IMR-90 (cell line): ENCODE results near the gene ZNRD2.

Experiments
- CEBPB ChIP-seq: IDR thresholded peaks from 2 replicates; pipeline ENCODE4 v1.6.1; 2012; ENCODE audit warnings: low read depth, low read length, improper control_type of control experiment
- CTCF ChIP-seq: conservative IDR thresholded peaks from 2 replicates; pipeline ENCODE4 v1.5.1; 2012; ENCODE audit warnings: mild to moderate bottlenecking, low read depth, low read length, improper control_type of control experiment
- MAFK ChIP-seq: IDR thresholded peaks from 2 replicates; pipeline ENCODE4 v1.6.1; 2012; ENCODE audit warnings: low read depth, low read length, improper control_type of control experiment
- MAZ ChIP-seq: IDR thresholded peaks from 2 replicates; pipeline ENCODE4 v1.6.1; 2012; ENCODE audit warnings: low read depth, mild to moderate bottlenecking, low read length, improper control_type of control experiment, moderate library complexity, borderline replicate concordance
- MXI1 ChIP-seq: IDR thresholded peaks from 2 replicates; pipeline ENCODE4 v1.6.1; 2012; ENCODE audit warnings: low read depth, mild to moderate bottlenecking, low read length, moderate library complexity, borderline replicate concordance
- POLR2A ChIP-seq: IDR thresholded peaks from 2 replicates; pipeline ENCODE4 v1.6.1; 2012; ENCODE audit warnings: mild to moderate bottlenecking, low read depth, low read length
- RAD21 ChIP-seq: IDR thresholded peaks from 2 replicates; pipeline ENCODE4 v1.6.1; 2012; ENCODE audit warnings: low read length, improper control_type of control experiment
- RFX5 ChIP-seq: IDR thresholded peaks from 2 replicates; pipeline ENCODE4 v1.8.0; 2012; ENCODE audit warnings: low read depth, mild to moderate bottlenecking, low read length, moderate library complexity
- SMC3 ChIP-seq: fragments of 150-350 bp; IDR thresholded peaks from 2 replicates; pipeline ENCODE4 v1.6.1; 2016; ENCODE audit warnings: low read depth, mild to moderate bottlenecking, antibody characterized with exemption, low read length, moderate library complexity
- USF2 ChIP-seq: fragments of 150-350 bp; IDR thresholded peaks from 2 replicates; pipeline ENCODE4 v1.6.1; 2017; ENCODE audit warnings: mild to moderate bottlenecking, antibody characterized with exemption, low read length, low read depth

DNA sequence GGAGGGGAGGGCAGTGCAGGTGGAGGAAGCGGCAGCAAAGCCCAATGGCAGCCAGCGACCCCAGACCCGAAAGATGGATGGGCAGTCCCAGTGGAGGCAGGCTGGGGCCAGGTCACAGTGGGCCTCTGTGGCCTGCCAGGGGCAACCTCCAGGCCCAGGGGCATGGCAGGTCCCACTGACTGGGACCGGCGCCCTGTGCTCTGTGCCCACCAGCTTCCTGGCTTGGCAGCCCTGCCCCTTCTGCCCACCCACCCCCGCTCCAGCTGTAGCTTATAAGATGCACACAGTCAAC, 29.6 kb downstream of the ZNRD2 start:
- no peak for TF ChIP-seq CTCF
- no peak for TF ChIP-seq POLR2A
- TF ChIP-seq RAD21: no peak
- no peak for TF ChIP-seq MXI1
- no peak for TF ChIP-seq CEBPB
- TF ChIP-seq USF2: no peak
- no peak for TF ChIP-seq MAZ
- TF ChIP-seq SMC3: no peak
- TF ChIP-seq MAFK: no peak
- TF ChIP-seq RFX5: no peak
